ENCODE measurements around the gene MCRIP1.

Gene MCRIP1

GRCh38 chr17:81794509-81794908 lies 38.6 kb downstream of the MCRIP1 start:
- no peak for TF ChIP-seq CTCF (IDR thresholded peaks at IDR 0.05; ENCODE audit: extremely low read depth, insufficient read depth, missing control alignments)
- in situ Hi-C loops (cut with MboI; ENCODE audit: low pct_unique_long_range_greater_than_20kb, low sequenced_read_pairs, unreplicated experiment): no loop called here
- no peak for DNase-seq (ENCODE audit: low spot score)

- no peak for DNase-seq (ENCODE audit: low spot score)
- in situ Hi-C loops (cut with MboI; ENCODE audit: low pct_unique_long_range_greater_than_20kb, low sequenced_read_pairs, unreplicated experiment): no loop called here
- TF ChIP-seq CTCF (IDR thresholded peaks at IDR 0.05; ENCODE audit: extremely low read depth, insufficient read depth, missing control alignments): no peak
These were observed 39.0 kb downstream of the MCRIP1 start for GRCh38 chr17:81794074-81794476.

GRCh38 chr17:81792675-81793615 lies 40.1 kb downstream of the MCRIP1 start:
- no peak for DNase-seq (ENCODE audit: low spot score)
- in situ Hi-C loops (cut with MboI; ENCODE audit: low pct_unique_long_range_greater_than_20kb, low sequenced_read_pairs, unreplicated experiment): no loop called here
- TF ChIP-seq CTCF (IDR thresholded peaks at IDR 0.05; ENCODE audit: extremely low read depth, insufficient read depth, missing control alignments): no peak
